Stimulated activated CD4-positive, alpha-beta T cell treated with anti-CD3 and anti-CD28 coated beads, TNF-alpha, amount 100 ng/mL, for 48 hours (primary cell): ENCODE results near the gene SLIT3.

Source experiments
- DNase-seq, 3 donors: peaks; one replicate each; pipeline ENCODE4 v3.0.0-alpha.2; 2020; ENCODE audit warnings: low read depth in 3 of 3

Gene SLIT3

DNA sequence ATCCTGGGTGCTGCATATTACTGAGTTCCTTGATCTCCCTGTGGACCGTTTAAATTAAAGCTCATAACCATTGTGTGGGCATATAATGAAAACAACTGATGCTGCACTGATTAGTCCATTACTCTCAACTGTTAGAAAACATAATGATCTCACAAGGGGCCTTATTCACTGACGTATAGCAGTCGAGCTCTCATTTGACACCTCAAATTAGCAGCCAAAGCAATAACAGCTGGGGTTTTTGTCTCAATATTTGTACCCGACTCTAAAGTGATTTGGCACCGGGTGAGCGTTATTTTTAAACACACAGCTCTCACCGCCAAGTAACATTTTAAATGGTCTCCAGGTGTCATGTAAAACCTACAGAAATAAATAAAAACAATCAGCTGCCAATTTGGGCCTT lies 469.6 kb downstream of the SLIT3 start:
- DNase-seq: no peak

DNA sequence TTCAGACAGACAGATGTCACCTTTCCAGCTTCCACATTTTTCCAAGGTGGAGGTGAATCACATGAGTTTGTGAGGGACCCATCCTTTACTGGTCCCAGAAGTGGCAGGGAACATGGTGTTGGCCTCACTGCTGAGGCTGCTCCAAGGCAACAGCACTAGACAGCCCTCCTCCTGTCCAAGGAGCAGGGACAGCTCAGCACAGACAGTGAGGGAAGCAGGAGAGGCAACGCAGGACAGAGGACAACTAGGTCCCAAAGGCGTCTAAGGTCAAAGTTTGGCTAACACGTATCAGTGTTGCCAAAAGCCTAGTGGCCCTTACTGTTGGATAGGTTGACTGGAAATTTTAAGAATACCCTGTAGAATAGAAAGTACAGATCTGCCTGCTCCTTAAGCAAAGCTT lies 470.1 kb downstream of the SLIT3 start:
- DNase-seq: no peak

- DNase-seq: no peak
Measured at GRCh38 chr5:168829922-168830417, 471.0 kb downstream of the SLIT3 start.

DNA sequence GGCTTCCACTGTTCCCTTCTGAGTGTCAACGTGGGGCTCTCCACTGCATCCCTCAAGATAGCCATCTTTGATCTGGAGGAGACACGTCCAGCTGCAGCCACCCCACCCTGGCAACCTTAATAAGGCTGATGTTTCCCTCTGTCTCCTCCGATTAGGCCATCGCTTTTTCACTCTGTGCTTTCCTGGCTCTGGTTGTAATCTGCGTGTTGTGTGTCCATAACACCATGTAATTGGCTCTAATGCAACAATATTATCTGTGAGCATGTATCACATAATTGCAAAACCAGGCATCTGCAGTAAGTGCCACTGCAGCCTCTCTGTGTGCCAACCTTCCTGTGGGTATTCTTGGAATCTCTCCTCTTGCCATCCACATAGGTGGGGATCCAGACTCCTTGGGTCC lies 471.9 kb downstream of the SLIT3 start:
- DNase-seq: no peak

DNA sequence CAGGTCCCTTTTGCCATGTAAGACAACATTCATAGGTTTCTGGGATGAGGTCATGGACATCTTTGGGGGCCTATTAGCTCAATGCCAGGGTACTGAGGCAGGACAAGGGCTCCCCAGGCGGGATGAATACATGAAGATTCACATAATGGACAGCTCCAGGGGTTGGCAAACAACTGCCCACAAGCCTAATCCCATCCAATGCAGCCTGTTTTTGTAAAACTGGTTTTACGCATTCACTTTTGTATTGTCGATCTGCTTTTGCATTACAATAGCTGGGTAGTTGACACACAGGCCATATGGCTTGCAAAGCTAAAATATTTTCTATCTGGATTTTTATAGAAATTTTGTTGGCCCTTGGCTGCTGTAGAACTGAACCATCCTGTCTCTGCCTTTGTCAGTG lies 473.3 kb downstream of the SLIT3 start:
- no peak for DNase-seq

GRCh38 chr5:168826246-168826725 lies 474.7 kb downstream of the SLIT3 start:
- no peak for DNase-seq

DNA sequence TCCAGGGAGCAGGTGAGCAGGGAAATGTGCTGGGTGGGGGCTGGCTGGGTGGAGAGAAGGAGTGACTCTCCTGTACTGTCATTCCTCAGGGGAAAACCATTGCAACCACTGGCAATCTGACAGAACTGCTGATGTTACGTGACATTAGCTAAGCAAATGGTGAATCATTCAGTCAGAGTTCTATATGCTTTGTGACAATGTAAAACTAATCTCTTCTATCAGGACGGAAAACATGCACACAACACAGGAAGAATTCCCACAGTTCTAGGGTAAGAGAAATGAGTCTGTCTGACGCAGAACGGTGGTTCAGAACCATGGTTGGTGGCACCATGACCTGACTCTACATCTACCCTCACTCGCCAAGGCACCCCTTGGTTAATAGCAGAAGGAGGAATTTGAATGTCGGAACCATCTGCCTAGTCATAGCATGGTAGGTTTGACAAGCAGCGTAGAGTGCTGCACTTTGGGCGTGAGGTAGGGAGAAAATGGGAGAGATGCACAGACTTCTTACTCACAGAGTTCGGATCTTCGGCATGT lies 478.1 kb downstream of the SLIT3 start:
- no peak for DNase-seq

DNA sequence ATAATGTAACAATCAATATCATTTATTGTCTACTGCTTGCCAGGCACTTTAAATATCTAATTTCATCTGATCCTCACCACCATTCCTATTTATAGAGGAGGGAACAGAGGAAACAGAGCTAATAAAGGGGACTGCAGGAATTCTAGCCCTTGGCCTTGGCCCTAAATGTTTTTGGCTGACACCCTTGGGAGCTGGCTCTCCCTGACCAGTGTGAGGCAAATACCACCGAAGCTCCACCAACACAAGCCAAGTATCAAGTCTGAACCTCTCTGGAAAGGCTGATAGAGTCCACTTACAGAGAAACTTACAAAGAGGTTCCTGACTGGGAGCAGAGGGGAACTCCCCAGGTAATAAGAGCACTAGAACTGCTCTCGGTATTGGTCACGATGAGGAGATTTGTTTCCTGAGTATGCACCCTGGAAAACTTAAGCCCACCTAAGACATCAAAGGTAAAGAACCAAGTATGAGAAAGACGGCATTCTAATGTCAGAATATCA lies 478.6 kb downstream of the SLIT3 start:
- no peak for DNase-seq

- no peak for DNase-seq
Measured at GRCh38 chr5:168820874-168821273, 480.1 kb downstream of the SLIT3 start.

DNA sequence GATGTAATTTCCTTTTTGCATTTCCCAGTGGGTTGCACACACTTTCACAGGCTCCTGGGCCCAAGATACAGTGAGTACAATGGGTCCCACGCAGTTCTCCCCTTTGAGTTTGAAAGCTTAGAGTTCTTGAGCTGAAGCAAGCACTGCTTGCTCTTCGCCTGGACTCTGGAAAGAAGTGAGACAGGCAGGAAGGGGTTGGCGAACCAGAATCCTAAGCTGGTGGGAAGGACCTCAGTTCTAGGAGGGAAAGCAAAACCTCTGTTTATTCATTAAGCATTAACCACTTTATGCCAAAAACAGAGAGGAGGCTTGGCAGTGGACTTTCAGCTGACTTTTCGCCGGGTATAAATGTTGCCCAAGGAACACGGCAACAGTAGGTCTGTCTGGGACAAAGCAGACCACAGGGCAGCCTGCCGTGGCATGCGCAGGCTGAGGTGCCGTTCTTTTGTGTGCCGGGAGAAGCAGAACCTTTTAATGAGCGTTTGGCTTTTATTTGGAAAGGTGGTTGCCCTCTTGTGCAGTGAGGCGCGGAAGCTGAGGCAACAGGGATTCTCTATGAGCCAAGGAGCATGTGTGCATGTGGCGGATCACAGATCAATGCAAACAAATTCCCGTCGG lies 481.8 kb downstream of the SLIT3 start:
- no peak for DNase-seq

DNA sequence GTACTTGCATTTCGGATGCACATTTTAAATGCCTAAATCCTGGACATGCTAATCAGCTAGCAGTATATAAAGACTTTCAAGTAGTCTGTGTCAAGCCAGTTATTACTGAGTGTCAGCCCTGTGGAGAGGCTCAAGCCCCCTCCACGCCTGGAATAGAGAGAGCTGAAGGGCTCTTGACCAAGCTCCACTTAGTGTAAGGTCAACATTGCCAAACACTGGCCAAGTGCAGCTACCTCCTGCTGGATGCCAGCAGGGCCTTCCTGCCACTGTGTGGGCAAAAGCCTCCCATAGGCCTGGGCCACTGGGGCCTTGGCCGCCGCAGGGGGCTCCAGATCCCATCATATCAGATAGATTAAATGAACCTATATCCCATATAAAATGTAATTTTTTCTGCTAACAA lies 482.4 kb downstream of the SLIT3 start:
- no peak for DNase-seq

GRCh38 chr5:168817591-168817990 lies 483.3 kb downstream of the SLIT3 start:
- no peak for DNase-seq

GRCh38 chr5:168816661-168817060 lies 484.3 kb downstream of the SLIT3 start:
- DNase-seq: no peak

- DNase-seq: no peak
Measured at GRCh38 chr5:168813184-168813968, 487.6 kb downstream of the SLIT3 start.

DNA sequence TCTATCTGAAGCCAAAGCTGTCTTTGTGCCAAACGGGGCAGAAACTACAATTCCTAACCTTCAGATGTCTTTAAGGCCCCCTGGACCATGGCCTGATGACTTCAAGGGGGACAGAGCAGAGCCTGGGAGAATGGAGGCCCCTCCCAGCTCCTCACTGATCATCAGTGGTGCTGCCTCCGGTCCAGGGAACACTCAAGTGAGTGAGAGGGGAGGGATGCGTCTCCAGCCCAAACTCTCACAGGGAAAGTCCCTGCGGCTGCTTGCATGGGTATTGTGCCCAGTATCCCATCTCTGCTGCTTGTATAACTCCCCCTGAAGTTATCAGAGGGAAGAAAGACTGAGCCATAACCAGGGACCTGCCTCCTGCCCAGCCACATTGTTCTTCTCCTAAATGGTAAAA lies 490.3 kb downstream of the SLIT3 start:
- no peak for DNase-seq

GRCh38 chr5:168809218-168809617 lies 491.7 kb downstream of the SLIT3 start:
- DNase-seq: no peak

DNA sequence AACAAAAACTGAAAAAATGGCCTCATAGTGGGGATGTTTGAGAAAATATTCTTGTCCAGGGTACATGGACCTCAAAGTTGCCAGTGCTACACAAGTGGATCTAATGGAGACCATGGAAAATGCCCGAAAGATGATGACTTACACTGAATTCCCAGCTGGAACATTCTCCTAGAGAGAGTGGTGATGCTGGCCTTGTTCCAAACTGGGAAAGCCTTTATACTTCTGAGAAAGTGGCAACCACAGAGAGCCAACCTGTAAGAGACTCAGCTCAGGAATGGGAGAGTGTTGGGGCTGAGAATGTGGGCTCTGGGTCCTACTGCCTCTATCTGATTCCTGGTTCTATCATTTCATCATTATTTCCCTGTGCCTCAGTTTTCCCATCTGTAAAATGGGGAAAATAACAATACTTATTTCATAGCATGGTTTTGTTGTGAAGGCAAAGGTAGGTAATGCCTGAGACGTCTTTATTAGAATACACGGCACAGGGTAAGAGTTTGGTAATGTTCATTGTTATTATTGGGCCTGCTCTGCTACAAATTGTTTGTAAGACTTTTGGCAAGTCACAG lies 492.8 kb downstream of the SLIT3 start:
- no peak for DNase-seq

DNA sequence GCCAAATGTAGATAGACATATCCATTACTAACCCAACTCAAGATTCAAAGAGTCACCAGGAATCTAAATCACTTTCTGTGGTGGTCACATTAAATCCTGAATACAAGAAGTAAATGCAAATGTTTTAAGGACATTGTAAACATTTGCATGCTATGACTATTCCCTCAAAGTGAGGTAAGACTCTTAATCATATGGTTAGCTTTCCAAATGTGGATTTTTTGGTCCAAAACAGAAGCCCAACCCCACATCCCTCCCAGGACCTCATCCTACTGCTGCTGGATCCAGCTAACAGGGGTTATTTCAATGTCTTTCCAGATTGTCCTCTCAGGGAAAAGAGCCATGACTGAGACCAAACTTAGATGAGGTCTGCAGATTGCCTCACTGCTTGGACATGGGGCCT lies 493.7 kb downstream of the SLIT3 start:
- DNase-seq: no peak

DNA sequence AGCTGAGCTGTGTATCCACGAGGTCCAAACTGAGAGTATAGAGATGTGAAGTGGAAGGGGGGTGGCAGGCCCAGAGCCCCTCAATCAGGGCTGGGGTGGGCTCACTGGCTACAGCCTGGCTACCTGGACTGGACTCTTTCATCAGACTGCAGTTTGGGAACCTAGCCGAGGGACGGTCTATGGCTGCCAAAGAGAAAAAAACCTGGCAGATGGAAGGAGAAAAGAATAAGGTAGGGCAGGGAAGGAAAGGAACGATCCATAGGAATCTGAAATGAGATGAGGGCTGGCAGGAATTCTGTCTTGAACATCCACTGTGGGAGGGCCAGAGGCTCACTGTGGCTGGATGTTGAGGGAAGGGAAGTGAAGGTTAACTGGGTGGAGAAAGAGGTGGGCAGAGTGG lies 497.4 kb downstream of the SLIT3 start:
- no peak for DNase-seq

DNA sequence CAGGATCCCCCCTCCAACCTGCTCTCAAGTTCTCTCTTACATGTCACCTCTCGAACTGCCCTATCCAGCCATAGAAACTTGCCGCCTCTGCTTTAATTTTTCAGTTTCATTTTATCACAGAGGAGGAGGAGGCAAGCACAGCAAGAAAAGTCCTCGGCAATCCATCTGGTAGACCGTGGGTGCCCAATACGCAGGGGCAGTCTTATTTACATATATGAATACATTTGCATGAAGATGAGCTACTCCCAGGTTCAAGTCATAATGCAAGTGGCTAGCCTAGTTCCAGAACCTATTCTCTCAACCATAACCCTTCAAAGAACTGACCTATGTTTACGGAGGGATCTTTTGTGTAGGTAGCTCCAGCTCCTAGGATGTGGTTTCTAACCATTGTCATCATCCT lies 498.6 kb downstream of the SLIT3 start:
- no peak for DNase-seq

GRCh38 chr5:168801567-168801966 lies 499.4 kb downstream of the SLIT3 start:
- DNase-seq: no peak

GRCh38 chr5:168800701-168801100 lies 500.2 kb downstream of the SLIT3 start:
- DNase-seq: no peak
